ENCODE data around the gene PHF19. TPM values are rescaled to one million over a fixed set of nuclear protein-coding genes. Genes with fewer than 3 reads are reported as not detected.

Gene PHF19
- total RNA-seq, 4 donors from 2014 or later = 9.2 to 12.5 (median 10.8) TPM

DNA sequence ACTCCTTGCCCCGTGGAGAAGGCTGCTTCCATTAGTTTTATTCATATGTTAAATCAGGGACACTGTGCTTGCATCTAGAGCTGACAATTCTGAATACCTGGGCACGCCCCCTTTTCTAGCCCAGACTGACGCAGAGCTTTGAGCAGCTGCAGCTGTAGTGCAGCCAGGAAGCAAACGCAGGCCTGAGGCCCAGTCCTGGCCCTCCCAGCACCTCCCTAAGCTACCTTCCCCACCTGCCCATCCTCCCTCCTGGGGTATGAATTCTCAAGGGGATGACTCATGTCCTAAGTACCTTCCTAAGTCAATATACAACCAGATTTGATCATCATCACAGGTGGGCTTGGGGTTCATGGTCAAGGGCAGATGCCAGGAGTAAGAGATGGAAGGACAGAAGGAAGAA lies 3.5 kb downstream of the PHF19 start:
- no peak overlapping the region for H3K4me3 ChIP-seq
- TF ChIP-seq POLR2A (IDR thresholded peaks at IDR 0.05) = no peak
- TF ChIP-seq, protein P1, sequence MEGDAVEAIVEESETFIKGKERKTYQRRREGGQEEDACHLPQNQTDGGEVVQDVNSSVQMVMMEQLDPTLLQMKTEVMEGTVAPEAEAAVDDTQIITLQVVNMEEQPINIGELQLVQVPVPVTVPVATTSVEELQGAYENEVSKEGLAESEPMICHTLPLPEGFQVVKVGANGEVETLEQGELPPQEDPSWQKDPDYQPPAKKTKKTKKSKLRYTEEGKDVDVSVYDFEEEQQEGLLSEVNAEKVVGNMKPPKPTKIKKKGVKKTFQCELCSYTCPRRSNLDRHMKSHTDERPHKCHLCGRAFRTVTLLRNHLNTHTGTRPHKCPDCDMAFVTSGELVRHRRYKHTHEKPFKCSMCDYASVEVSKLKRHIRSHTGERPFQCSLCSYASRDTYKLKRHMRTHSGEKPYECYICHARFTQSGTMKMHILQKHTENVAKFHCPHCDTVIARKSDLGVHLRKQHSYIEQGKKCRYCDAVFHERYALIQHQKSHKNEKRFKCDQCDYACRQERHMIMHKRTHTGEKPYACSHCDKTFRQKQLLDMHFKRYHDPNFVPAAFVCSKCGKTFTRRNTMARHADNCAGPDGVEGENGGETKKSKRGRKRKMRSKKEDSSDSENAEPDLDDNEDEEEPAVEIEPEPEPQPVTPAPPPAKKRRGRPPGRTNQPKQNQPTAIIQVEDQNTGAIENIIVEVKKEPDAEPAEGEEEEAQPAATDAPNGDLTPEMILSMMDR (IDR thresholded peaks at IDR 0.05 in 4 of 5, conservative IDR thresholded peaks at IDR 0.05 in 1 of 5) = no peak
- no peaks in the 10 kb centered on the region for H3K9me3 ChIP-seq
- intact Hi-C loops (cut with DNase I; ENCODE audit: low total_unique reads) = no loop called here
- no peak overlapping the region for H3K27ac ChIP-seq
- H3K27me3 ChIP-seq = peaks cover 0 to 4% (median 3%) of the 10 kb centered on the region in 3 donors
- no peaks in the 10 kb centered on the region for H3K36me3 ChIP-seq
- peaks cover 6 to 12% of the 10 kb centered on the region in 2 donors for H3K4me1 ChIP-seq
- ATAC-seq = no peak
- in situ Hi-C loops (cut with MboI; ENCODE audit: low sequenced_read_pairs in 4 of 4) = loop anchor here (5.0 to 25.0 kb wide), 3 partner anchors 61 to 189 kb away; partner anchors contain the start of genes C5 (in 1 of the 4) and CNTRL (in 1 of the 4)
- DNase-seq = no peak

DNA sequence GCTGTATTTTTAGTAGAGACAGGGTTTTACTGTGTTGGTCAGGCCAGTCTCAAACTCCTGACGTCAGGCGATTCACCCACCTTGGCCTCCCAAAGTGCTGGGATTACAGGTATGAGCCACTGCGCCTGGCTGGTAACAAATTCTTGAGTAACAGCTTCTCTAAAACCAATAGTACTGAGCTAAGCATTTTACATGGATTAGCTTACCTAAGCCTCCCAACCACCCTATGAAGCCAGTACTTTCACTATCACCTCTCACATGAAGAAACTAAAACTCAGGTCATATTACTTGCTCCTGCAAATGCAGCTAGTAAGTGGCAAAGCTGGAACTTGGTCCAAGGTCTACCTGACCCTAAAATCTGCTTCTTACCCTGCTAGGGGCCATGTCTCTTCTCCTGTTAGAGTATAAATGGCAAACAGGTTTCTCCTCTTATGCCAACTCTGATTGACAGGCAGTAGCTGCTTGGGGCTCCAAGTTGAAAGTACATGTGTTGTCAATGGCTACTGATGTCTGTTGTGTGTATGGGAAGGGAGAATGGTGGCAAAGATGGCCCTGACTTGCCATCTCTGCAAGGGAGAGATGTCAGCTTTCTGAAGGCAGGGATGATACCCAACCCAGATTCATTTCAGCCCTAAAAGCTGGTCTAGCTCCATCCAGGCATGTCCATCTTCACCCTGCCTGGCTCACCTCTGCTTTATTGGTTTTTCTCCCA lies 4.0 kb downstream of the PHF19 start:
- ATAC-seq (no peak), DNase-seq (no peak)
- Histone ChIP-seq H3K36me3 (no peaks in the 10 kb centered on the region), H3K27me3 (no peaks in the 10 kb centered on the region), H3K4me3 (no peak overlapping the region), H3K9me3 (no peaks in the 10 kb centered on the region), H3K27ac (no peak overlapping the region), H3K4me1 (peaks cover 8 to 17% of the 10 kb centered on the region in 2 donors)
- intact Hi-C loops (cut with DNase I; ENCODE audit: low total_unique reads) (no loop called here), in situ Hi-C loops (cut with MboI; ENCODE audit: low sequenced_read_pairs in 4 of 4) (loop anchor here (5.0 to 25.0 kb wide), 3 partner anchors 62 to 189 kb away; partner anchors contain the start of genes C5 (in 1 of the 4) and CNTRL (in 1 of the 4))
- TF ChIP-seq, protein P1 (IDR thresholded peaks at IDR 0.05 in 4 of 5, conservative IDR thresholded peaks at IDR 0.05 in 1 of 5) = no peak
- TF ChIP-seq POLR2A (IDR thresholded peaks at IDR 0.05) = no peak

DNA sequence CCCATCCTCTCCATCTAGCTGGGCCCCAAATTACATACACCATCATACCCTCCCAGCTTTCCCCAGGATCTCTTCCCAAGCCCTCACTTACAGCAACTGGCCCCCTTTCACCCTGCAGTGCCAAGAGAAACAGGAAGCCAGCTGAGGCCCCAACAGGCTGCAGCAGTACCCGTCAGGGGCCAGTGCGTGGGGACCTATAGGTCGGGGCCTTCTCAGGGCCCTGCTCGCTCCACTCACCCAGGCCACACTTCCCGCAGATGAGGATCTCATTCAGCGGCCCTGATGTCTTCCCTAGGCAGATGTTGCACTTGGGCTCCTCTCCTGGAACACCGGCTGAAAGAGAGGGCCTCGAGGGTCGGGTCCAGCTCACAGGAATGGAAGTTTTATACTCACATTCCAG lies 6.8 kb downstream of the PHF19 start:
- Histone ChIP-seq H3K36me3 (no peaks in the 10 kb centered on the region), H3K9me3 (no peaks in the 10 kb centered on the region), H3K4me1 (peaks cover 4 to 8% of the 10 kb centered on the region in 2 donors), H3K27me3 (no peaks in the 10 kb centered on the region), H3K4me3 (no peak overlapping the region), H3K27ac (no peak overlapping the region)
- TF ChIP-seq, protein P1 (IDR thresholded peaks at IDR 0.05 in 4 of 5, conservative IDR thresholded peaks at IDR 0.05 in 1 of 5) = no peak
- TF ChIP-seq POLR2A (IDR thresholded peaks at IDR 0.05) = no peak
- DNase-seq (no peak), ATAC-seq (no peak)
- in situ Hi-C loops (cut with MboI; ENCODE audit: low sequenced_read_pairs in 4 of 4) = loop anchor here (5.0 to 25.0 kb wide), 3 partner anchors 65 to 192 kb away; partner anchors contain the start of genes C5 (in 1 of the 4) and CNTRL (in 1 of the 4)
- intact Hi-C loops (cut with DNase I; ENCODE audit: low total_unique reads) = no loop called here

DNA sequence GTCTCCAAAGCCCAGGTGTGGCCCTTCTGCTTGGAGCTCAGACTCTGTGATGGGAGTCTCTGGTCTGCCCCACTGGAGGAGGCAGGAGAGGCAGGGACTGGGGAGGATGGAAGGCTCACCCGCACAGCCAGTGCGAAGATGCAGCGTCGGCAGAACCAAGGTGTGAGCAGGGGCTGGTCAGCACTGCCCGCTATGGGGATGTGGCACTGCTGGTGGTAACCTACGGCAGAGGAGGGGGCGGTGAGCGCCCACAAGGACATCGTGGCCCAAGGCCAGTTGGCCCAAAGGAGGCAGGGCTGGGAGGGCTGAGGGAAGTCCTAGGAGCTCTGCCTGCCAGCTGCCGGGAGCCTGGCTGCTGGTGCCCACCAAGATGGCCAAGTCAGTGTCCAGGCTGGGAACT lies 7.3 kb downstream of the PHF19 start:
- ATAC-seq = no peak
- intact Hi-C loops (cut with DNase I; ENCODE audit: low total_unique reads) = loop anchor here (1.0 to 2.0 kb wide), 4 partner anchors 26 to 155 kb away; partner anchors contain the start of gene MEGF9

DNA sequence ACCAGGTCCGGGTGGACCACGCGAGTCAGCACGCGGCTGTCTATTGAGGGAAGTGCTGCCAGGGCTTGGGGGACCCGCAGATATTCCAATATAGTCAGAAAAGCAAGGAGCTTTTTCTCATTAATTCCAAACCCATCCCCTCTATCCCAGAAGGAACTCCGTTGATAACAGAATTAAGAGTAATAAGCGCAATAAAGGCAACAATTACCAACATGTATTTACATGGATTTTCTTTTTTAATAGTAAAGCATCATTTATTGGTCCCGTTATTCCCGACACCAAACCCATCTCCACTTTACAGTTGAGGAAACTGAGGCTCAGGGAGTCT lies 7.7 kb downstream of the PHF19 start:
- ATAC-seq (no peak), DNase-seq (no peak)
- TF ChIP-seq, protein P1 (IDR thresholded peaks at IDR 0.05 in 4 of 5, conservative IDR thresholded peaks at IDR 0.05 in 1 of 5) = no peak
- TF ChIP-seq POLR2A (IDR thresholded peaks at IDR 0.05) = no peak

More for the DNA sequence above, 7.3 kb downstream of the PHF19 start:
- Histone ChIP-seq H3K27ac (peak overlapping the region; percentile 84 to 86 (median 84)), H3K36me3 (no peaks in the 10 kb centered on the region), H3K4me3 (peak overlapping the region in 1 of 4 donors; percentile 75), H3K4me1 (peaks cover 4 to 8% of the 10 kb centered on the region in 2 donors), H3K27me3 (no peaks in the 10 kb centered on the region), H3K9me3 (no peaks in the 10 kb centered on the region)
- in situ Hi-C loops (cut with MboI; ENCODE audit: low sequenced_read_pairs in 4 of 4) = loop anchor here (5.0 to 25.0 kb wide), 3 partner anchors 65 to 193 kb away; partner anchors contain the start of genes C5 (in 1 of the 4) and CNTRL (in 1 of the 4)
- DNase-seq = no peak
- no peak for TF ChIP-seq POLR2A (IDR thresholded peaks at IDR 0.05)

More for the DNA sequence above, 7.7 kb downstream of the PHF19 start:
- H3K27ac ChIP-seq = peak overlapping the region; percentile 84 to 86 (median 84)
- H3K9me3 ChIP-seq = no peaks in the 10 kb centered on the region
- intact Hi-C loops (cut with DNase I; ENCODE audit: low total_unique reads) (loop anchor here (1.0 to 2.0 kb wide), 4 partner anchors 26 to 155 kb away; partner anchors contain the start of gene MEGF9), in situ Hi-C loops (cut with MboI; ENCODE audit: low sequenced_read_pairs in 4 of 4) (loop anchor here in 1 of 4 donors (25.0 kb wide), 1 partner anchor 193 kb away; the partner anchor contains the start of genes C5 and CNTRL)
- no peaks in the 10 kb centered on the region for H3K36me3 ChIP-seq
- H3K4me3 ChIP-seq = peak overlapping the region; percentile 69 to 79 (median 72)
- no peaks in the 10 kb centered on the region for H3K27me3 ChIP-seq
- H3K4me1 ChIP-seq = peaks cover 4 to 8% of the 10 kb centered on the region in 2 donors
